ENCODE results near the gene UBTF. TPM values are rescaled to one million over a fixed set of nuclear protein-coding genes. Genes with fewer than 3 reads are reported as not detected.

The UBTF gene
- total RNA-seq, 2 donors from 2014 or later, result 48.2 to 55.4 TPM

- peaks cover 54% of the 10 kb centered on the region for H3K36me3 ChIP-seq
- no peaks in the 10 kb centered on the region for H3K9me3 ChIP-seq
- H3K4me1 ChIP-seq (ENCODE audit: control insufficient read depth in 1 of 2, low read depth in 2 of 2), result peaks cover 11 to 21% of the 10 kb centered on the region in 2 donors
- ATAC-seq (ENCODE audit: insufficient number of reproducible peaks, low FRiP score, low read depth), result no peak
- no peak overlapping the region for H3K4me3 ChIP-seq
- no peak overlapping the region for H3K27ac ChIP-seq
- no peak for DNase-seq (ENCODE audit: low spot score)
- no peaks in the 10 kb centered on the region for H3K27me3 ChIP-seq (replicated peaks; ENCODE audit: insufficient read depth)
- TF ChIP-seq, protein P1, sequence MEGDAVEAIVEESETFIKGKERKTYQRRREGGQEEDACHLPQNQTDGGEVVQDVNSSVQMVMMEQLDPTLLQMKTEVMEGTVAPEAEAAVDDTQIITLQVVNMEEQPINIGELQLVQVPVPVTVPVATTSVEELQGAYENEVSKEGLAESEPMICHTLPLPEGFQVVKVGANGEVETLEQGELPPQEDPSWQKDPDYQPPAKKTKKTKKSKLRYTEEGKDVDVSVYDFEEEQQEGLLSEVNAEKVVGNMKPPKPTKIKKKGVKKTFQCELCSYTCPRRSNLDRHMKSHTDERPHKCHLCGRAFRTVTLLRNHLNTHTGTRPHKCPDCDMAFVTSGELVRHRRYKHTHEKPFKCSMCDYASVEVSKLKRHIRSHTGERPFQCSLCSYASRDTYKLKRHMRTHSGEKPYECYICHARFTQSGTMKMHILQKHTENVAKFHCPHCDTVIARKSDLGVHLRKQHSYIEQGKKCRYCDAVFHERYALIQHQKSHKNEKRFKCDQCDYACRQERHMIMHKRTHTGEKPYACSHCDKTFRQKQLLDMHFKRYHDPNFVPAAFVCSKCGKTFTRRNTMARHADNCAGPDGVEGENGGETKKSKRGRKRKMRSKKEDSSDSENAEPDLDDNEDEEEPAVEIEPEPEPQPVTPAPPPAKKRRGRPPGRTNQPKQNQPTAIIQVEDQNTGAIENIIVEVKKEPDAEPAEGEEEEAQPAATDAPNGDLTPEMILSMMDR (IDR thresholded peaks at IDR 0.05), result no peak
These were observed 6.7 kb downstream of the UBTF start for GRCh38 chr17:44212507-44213402.

- no peaks in the 10 kb centered on the region for H3K27me3 ChIP-seq (replicated peaks; ENCODE audit: insufficient read depth)
- no peak overlapping the region for H3K4me3 ChIP-seq
- no peaks in the 10 kb centered on the region for H3K9me3 ChIP-seq
- H3K4me1 ChIP-seq (ENCODE audit: control insufficient read depth in 1 of 2, low read depth in 2 of 2), result peaks cover 4 to 11% of the 10 kb centered on the region in 2 donors
- peaks cover 62% of the 10 kb centered on the region for H3K36me3 ChIP-seq
- DNase-seq (ENCODE audit: low spot score), result no peak
- TF ChIP-seq, protein P1 (IDR thresholded peaks at IDR 0.05), result no peak
- no peak for ATAC-seq (ENCODE audit: insufficient number of reproducible peaks, low FRiP score, low read depth)
- no peak overlapping the region for H3K27ac ChIP-seq
These were observed 7.9 kb downstream of the UBTF start for GRCh38 chr17:44211281-44212265.

DNA sequence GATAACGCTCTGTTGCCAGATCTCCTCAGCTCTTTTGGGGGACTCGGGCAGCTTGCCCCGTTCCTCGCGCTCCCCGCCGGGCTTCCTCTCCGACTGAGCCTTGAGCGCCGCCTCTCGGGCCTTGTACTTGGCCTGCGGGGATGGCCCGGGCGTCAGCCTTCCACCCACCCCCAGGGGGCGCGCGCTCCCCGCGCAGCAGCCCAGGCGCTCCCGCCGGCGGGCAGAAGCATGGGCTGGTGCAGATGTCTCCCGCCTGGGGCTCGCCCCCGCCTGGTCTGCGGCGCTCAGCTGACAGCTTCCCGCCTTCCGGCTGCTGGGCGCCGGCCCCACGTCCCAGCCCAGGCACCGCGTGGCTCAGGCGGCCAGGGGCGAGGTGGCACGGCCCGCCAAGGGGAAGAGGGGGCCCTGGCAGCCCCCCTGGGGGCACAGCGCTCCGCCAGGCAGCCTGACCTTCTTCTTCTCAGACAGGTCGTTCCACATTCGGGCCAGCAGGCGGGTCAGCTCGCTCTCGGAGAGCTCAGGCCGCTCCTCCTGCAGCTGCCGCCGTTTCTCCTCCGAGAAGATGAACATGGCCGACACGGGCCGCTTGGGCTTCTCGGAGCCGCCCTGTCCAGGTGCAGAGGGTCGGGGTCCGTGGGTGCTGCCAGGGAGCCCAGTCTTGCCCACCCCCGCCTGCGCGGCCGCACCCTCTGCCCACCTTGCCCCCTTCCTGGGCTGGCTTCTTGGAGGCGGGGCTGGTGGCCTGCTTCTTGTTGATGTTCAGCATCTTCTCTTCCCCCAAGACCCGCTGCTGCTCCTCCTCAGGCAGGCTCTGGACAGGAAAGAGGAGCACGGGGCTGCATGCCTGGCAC lies 8.9 kb downstream of the UBTF start:
- H3K4me3 ChIP-seq, result peak overlapping the region; percentile 16
- peaks cover 56% of the 10 kb centered on the region for H3K36me3 ChIP-seq
- H3K4me1 ChIP-seq (ENCODE audit: control insufficient read depth in 1 of 2, low read depth in 2 of 2), result peaks cover 4 to 11% of the 10 kb centered on the region in 2 donors
- TF ChIP-seq, protein P1 (IDR thresholded peaks at IDR 0.05), result peak; percentile 98
- peak; percentile 61 for DNase-seq (ENCODE audit: low spot score)
- H3K27me3 ChIP-seq (replicated peaks; ENCODE audit: insufficient read depth), result no peaks in the 10 kb centered on the region
- ATAC-seq (ENCODE audit: insufficient number of reproducible peaks, low FRiP score, low read depth), result no peak
- H3K27ac ChIP-seq, result no peak overlapping the region
- H3K9me3 ChIP-seq, result no peaks in the 10 kb centered on the region

- no peaks in the 10 kb centered on the region for H3K27me3 ChIP-seq (replicated peaks; ENCODE audit: insufficient read depth)
- H3K27ac ChIP-seq, result no peak overlapping the region
- ATAC-seq (ENCODE audit: insufficient number of reproducible peaks, low FRiP score, low read depth), result no peak
- no peak for DNase-seq (ENCODE audit: low spot score)
- H3K36me3 ChIP-seq, result peaks cover 49% of the 10 kb centered on the region
- no peaks in the 10 kb centered on the region for H3K9me3 ChIP-seq
- TF ChIP-seq, protein P1 (IDR thresholded peaks at IDR 0.05), result no peak
- no peak overlapping the region for H3K4me3 ChIP-seq
- peaks cover 4 to 11% of the 10 kb centered on the region in 2 donors for H3K4me1 ChIP-seq (ENCODE audit: control insufficient read depth in 1 of 2, low read depth in 2 of 2)
These were observed 9.6 kb downstream of the UBTF start for GRCh38 chr17:44209786-44210341.
